Hepatocyte (in vitro differentiated cells): ENCODE measurements around the gene SND1.

Source experiments
- EZH2 ChIP-seq: fragments of 200-600 bp; sonication (generic); IDR thresholded peaks from 2 replicates; pipeline ENCODE4 v1.6.1; 2016; ENCODE audit warnings: antibody characterized with exemption, mild to moderate bottlenecking, borderline replicate concordance
- EZH2phosphoT487 ChIP-seq: fragments of 200-600 bp; sonication (generic); IDR thresholded peaks from one replicate; pipeline ENCODE4 v1.6.1; 2018; ENCODE audit warnings: antibody characterized with exemption, mild to moderate bottlenecking, low read depth, moderate library complexity; ENCODE audit not compliant: unreplicated experiment, severe bottlenecking
- TF ChIP-seq, protein P1 (sequence below): fragments of 200-600 bp; sonication (generic); IDR thresholded peaks from 2 replicates; pipeline ENCODE4 v1.5.1; 2016; ENCODE audit warnings: antibody characterized with exemption, mild to moderate bottlenecking; ENCODE audit not compliant: poor library complexity

DNA sequence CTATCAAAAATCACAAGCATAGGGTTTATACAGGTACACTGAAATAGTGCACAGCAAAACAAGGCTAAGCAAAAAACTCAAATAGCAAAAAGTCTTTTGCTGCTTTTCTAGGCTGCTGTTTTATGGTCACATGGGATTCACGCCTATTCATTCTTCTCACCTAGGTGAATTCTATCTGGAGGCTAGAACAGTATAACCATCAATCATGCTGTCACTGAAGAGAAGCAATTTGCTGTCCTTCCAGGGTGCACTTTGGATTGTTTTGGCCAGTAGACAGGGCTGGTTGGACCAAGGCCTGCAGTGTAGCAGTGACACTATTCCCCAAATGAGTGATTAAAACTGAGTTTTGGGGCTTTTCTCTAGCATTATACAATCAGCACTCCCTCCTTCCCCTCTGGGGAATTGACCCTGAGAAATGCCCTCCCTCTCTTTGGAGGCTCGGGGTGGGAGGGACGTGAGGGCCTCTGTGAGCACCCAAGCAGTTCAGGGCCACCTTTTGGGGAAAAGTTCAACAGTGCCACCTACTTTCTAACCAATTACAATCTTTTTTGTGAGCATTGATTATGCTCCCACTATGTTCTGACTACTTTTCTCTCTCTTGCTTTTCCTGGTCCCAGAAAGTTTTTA lies 16.2 kb upstream of the SND1 start:
- TF ChIP-seq, protein P1, sequence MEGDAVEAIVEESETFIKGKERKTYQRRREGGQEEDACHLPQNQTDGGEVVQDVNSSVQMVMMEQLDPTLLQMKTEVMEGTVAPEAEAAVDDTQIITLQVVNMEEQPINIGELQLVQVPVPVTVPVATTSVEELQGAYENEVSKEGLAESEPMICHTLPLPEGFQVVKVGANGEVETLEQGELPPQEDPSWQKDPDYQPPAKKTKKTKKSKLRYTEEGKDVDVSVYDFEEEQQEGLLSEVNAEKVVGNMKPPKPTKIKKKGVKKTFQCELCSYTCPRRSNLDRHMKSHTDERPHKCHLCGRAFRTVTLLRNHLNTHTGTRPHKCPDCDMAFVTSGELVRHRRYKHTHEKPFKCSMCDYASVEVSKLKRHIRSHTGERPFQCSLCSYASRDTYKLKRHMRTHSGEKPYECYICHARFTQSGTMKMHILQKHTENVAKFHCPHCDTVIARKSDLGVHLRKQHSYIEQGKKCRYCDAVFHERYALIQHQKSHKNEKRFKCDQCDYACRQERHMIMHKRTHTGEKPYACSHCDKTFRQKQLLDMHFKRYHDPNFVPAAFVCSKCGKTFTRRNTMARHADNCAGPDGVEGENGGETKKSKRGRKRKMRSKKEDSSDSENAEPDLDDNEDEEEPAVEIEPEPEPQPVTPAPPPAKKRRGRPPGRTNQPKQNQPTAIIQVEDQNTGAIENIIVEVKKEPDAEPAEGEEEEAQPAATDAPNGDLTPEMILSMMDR = no peak
- no peak for TF ChIP-seq EZH2
- TF ChIP-seq EZH2phosphoT487 = no peak
